ENCODE data around the gene KNCN. TPM values are rescaled to one million over a fixed set of nuclear protein-coding genes. Genes with fewer than 3 reads are reported as not detected.

Gene KNCN
- total and polyA plus RNA-seq, 10 of the 15 experiments (the other 5 are each of a cell fraction or from before 2014, with no cell fraction given) = not detected

DNA sequence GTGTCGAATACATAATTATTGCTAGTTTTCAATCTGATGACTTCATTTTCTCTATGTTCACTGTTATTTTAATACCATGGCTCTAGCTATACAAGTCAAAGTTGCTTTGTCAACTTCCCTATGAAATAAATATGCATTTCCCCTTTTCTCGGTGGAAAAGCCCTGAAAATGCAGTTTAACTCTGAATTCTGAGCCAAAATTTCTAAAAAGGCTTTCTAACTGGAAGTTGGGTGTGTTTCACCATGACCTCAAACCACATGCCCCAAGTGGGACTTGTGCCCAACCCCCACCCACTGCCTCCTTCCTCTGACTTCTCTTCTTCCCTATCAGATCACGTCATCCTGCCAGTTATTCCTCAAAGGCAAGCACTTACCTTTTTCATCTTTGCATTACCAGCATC lies 43.7 kb upstream of the KNCN start:
- Histone ChIP-seq H3K36me3 (ENCODE audit: control insufficient read depth in 2 of 2, insufficient read depth in 2 of 2, low read length in 1 of 2) (peaks cover 3 to 8% of the 10 kb centered on the region in 2 experiments; a peak in 3 of 4 replicates), H3K4me3 (no peak overlapping the region), H3K4me2 (ENCODE audit: control insufficient read depth, insufficient read depth) (no peak overlapping the region), H2AFZ (ENCODE audit: control insufficient read depth, low read depth, low read length) (no peak overlapping the region), H3K9ac (ENCODE audit: control insufficient read depth, insufficient read depth, low read length) (no peak overlapping the region), H3K4me1 (ENCODE audit: control insufficient read depth, insufficient read depth, low read length) (0 out of 2 replicates have a peak, but pooled peaks cover 3% of the 10 kb centered on the region), H3K79me2 (ENCODE audit: control insufficient read depth, insufficient read depth, low read length) (no peaks in the 10 kb centered on the region), H3K27ac (ENCODE audit: control insufficient read depth, insufficient read depth) (no peak overlapping the region), H3K9me3 (replicated peaks; ENCODE audit: control insufficient read depth, insufficient read depth, low read length) (no peaks in the 10 kb centered on the region; the same call in 2 of the 3 replicates), H4K20me1 (ENCODE audit: control insufficient read depth, insufficient read depth) (no peaks in the 10 kb centered on the region), H3K27me3 (replicated peaks in 1 of 2; ENCODE audit: control insufficient read depth in 2 of 2, insufficient read depth in 2 of 2, low read length in 1 of 2) (no peaks in the 10 kb centered on the region)
- SMC1A ChIA-PET (ENCODE audit: uncharacterized antibody, unreplicated experiment) = interaction anchor here (0.7 to 1.0 kb wide), 2 partner anchors 22 to 26 kb away, joined by 3 read pairs; no protein-coding TSS in a partner anchor
- no peak for DNase-seq (ENCODE audit: low read depth, low spot score)
- FAIRE-seq = no peak
- 58% methylated on average over 3 of the region's 3 CpGs for WGBS (ENCODE audit: insufficient coverage, insufficient replicate concordance, low lambda C conversion rate, missing lambda C conversion rate)
- TF ChIP-seq RUNX3 (IDR thresholded peaks at IDR 0.05; ENCODE audit: low read length) = peak; percentile 62
- TF ChIP-seq ZNF622 (IDR thresholded peaks at IDR 0.05) = no peak
- POLR2A ChIA-PET = interaction anchor here (1.9 kb wide), 1 partner anchor 9 kb away, joined by 6 read pairs; the partner anchor contains the start of gene MKNK1
- in situ Hi-C loops (cut with MboI) (no loop called here), intact Hi-C loops (cut with micrococcal nuclease; ENCODE audit: unreplicated experiment) (no loop called here)
- RAD21 ChIA-PET (ENCODE audit: unreplicated experiment) = no interaction called here
- CTCF ChIA-PET = interaction anchor here (0.6 kb wide), 1 partner anchor 21 kb away, joined by 3 read pairs; no protein-coding TSS in a partner anchor
- BruUV-seq (replicated peaks) = no TSS peak
- no peak; the same call in 2 of the 3 replicates for ATAC-seq

GRCh38 chr1:46594063-46594462 lies 42.6 kb upstream of the KNCN start:
- FAIRE-seq (no peak), ATAC-seq (no peak), DNase-seq (ENCODE audit: low read depth, low spot score) (no peak)
- Histone ChIP-seq H4K20me1 (ENCODE audit: control insufficient read depth, insufficient read depth) (no peaks in the 10 kb centered on the region), H2AFZ (ENCODE audit: control insufficient read depth, low read depth, low read length) (no peak overlapping the region), H3K9me3 (replicated peaks; ENCODE audit: control insufficient read depth, insufficient read depth, low read length) (no peaks in the 10 kb centered on the region; the same call in 2 of the 3 replicates), H3K27me3 (replicated peaks in 1 of 2; ENCODE audit: control insufficient read depth in 2 of 2, insufficient read depth in 2 of 2, low read length in 1 of 2) (no peaks in the 10 kb centered on the region), H3K27ac (ENCODE audit: control insufficient read depth, insufficient read depth) (no peak overlapping the region), H3K79me2 (ENCODE audit: control insufficient read depth, insufficient read depth, low read length) (no peaks in the 10 kb centered on the region), H3K36me3 (ENCODE audit: control insufficient read depth in 2 of 2, insufficient read depth in 2 of 2, low read length in 1 of 2) (peaks cover 3 to 11% of the 10 kb centered on the region in 2 experiments; a peak in 3 of 4 replicates), H3K4me2 (ENCODE audit: control insufficient read depth, insufficient read depth) (no peak overlapping the region), H3K4me1 (ENCODE audit: control insufficient read depth, insufficient read depth, low read length) (0 out of 2 replicates have a peak, but pooled peaks cover 3% of the 10 kb centered on the region), H3K9ac (ENCODE audit: control insufficient read depth, insufficient read depth, low read length) (no peak overlapping the region), H3K4me3 (no peak overlapping the region)
- in situ Hi-C loops (cut with MboI) = no loop called here
- ChIA-PET CTCF (interaction anchor here (1.0 to 1.5 kb wide), 2 partner anchors 9 to 11 kb away, joined by 3 to 6 read pairs; partner anchors contain the start of gene MKNK1), RAD21 (ENCODE audit: unreplicated experiment) (no interaction called here), POLR2A (interaction anchor here (1.9 kb wide), 1 partner anchor 10 kb away, joined by 6 read pairs; the partner anchor contains the start of gene MKNK1), SMC1A (ENCODE audit: uncharacterized antibody, unreplicated experiment) (interaction anchor here (1.0 kb wide), 1 partner anchor 25 kb away, joined by 3 read pairs; no protein-coding TSS in a partner anchor)
- intact Hi-C loops (cut with micrococcal nuclease; ENCODE audit: unreplicated experiment) = no loop called here
- WGBS (ENCODE audit: insufficient coverage, insufficient replicate concordance, low lambda C conversion rate, missing lambda C conversion rate) = 92% methylated on average over 5 of the region's 5 CpGs
- no TSS peak for BruUV-seq (replicated peaks)
- TF ChIP-seq IRF4 (IDR thresholded peaks at IDR 0.05; ENCODE audit: low read depth, low read length) = no peak
- TF ChIP-seq, protein P1, sequence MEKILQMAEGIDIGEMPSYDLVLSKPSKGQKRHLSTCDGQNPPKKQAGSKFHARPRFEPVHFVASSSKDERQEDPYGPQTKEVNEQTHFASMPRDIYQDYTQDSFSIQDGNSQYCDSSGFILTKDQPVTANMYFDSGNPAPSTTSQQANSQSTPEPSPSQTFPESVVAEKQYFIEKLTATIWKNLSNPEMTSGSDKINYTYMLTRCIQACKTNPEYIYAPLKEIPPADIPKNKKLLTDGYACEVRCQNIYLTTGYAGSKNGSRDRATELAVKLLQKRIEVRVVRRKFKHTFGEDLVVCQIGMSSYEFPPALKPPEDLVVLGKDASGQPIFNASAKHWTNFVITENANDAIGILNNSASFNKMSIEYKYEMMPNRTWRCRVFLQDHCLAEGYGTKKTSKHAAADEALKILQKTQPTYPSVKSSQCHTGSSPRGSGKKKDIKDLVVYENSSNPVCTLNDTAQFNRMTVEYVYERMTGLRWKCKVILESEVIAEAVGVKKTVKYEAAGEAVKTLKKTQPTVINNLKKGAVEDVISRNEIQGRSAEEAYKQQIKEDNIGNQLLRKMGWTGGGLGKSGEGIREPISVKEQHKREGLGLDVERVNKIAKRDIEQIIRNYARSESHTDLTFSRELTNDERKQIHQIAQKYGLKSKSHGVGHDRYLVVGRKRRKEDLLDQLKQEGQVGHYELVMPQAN (conservative IDR thresholded peaks at IDR 0.05) = no peak
- no peak for TF ChIP-seq REST (IDR thresholded peaks at IDR 0.05; ENCODE audit: low read depth, low read length)
- TF ChIP-seq GATAD2B (conservative IDR thresholded peaks at IDR 0.05; ENCODE audit: low read depth) = no peak
- TF ChIP-seq SP1 (IDR thresholded peaks at IDR 0.05; ENCODE audit: low read depth, low read length) = no peak
- TF ChIP-seq ESRRA (IDR thresholded peaks at IDR 0.05; ENCODE audit: low read length) = no peak
- TF ChIP-seq POLR2AphosphoS5 (IDR thresholded peaks at IDR 0.05; ENCODE audit: low read length) = no peak
- no peak for TF ChIP-seq POU2F2 (IDR thresholded peaks at IDR 0.05; ENCODE audit: borderline replicate concordance, low read depth, low read length)
